HepG2 (cell line): ENCODE data around the gene SMCO4.

Source experiments
- FOSL1 ChIP-seq: sonication (generic); formaldehyde crosslinking; IDR thresholded peaks from 2 replicates; pipeline ENCODE4 v1.9.0; 2021; ENCODE audit warnings: missing genetic modification reagents, borderline replicate concordance
- FOXA1 ChIP-seq, 2 experiments: fragments of 450-650 bp in 1 of 2; sonication (generic) in 1 of 2; formaldehyde crosslinking in 1 of 2; IDR thresholded peaks; 2 replicates each; pipeline versions ENCODE4 v1.4.0 to v1.6.1; 2016 to 2020; ENCODE audit warnings: missing genetic modification reagents in 1 of 2
- MLLT10 ChIP-seq: sonication (generic); formaldehyde crosslinking; IDR thresholded peaks from 2 replicates; pipeline ENCODE4 v1.4.0; 2020; ENCODE audit warnings: missing genetic modification reagents
- PTBP1 ChIP-seq: fragments of 200-400 bp; formaldehyde crosslinking; IDR thresholded peaks from 2 replicates; pipeline ENCODE4 v1.6.1; 2018; ENCODE audit warnings: low read length, low read depth; ENCODE audit not compliant: poor library complexity, severe bottlenecking
- RFX5 ChIP-seq: IDR thresholded peaks from 2 replicates; pipeline ENCODE4 v1.6.1; 2011; ENCODE audit warnings: low read depth, low read length, improper control_type of control experiment
- ZBTB7A ChIP-seq: sonication (generic); formaldehyde crosslinking; IDR thresholded peaks from 2 replicates; pipeline ENCODE4 v1.8.0; 2022; ENCODE audit warnings: mild to moderate bottlenecking, missing genetic modification reagents
- ZC3H4 ChIP-seq: sonication (generic); formaldehyde crosslinking; IDR thresholded peaks from 2 replicates; pipeline ENCODE4 v1.4.0; 2020; ENCODE audit warnings: missing genetic modification reagents, borderline replicate concordance
- ZFX ChIP-seq: sonication (generic); formaldehyde crosslinking; IDR thresholded peaks from 2 replicates; pipeline ENCODE4 v1.4.0; 2020; ENCODE audit warnings: mild to moderate bottlenecking, low read depth, missing genetic modification reagents, moderate library complexity
- ZNF274 ChIP-seq: sonication (generic); formaldehyde crosslinking; IDR thresholded peaks from 2 replicates; pipeline ENCODE4 v1.5.1; 2020; ENCODE audit warnings: mild to moderate bottlenecking, missing genetic modification reagents
- ZNF552 ChIP-seq: sonication (generic); formaldehyde crosslinking; IDR thresholded peaks from 2 replicates; pipeline ENCODE4 v1.9.0; 2022; ENCODE audit warnings: missing genetic modification reagents, mild to moderate bottlenecking, borderline replicate concordance
- ZNF768 ChIP-seq: sonication (generic); formaldehyde crosslinking; IDR thresholded peaks from 2 replicates; pipeline ENCODE4 v1.4.0; 2020; ENCODE audit warnings: missing genetic modification reagents
- TF ChIP-seq, protein P1 (sequence below): sonication (generic); formaldehyde crosslinking; IDR thresholded peaks from 2 replicates; pipeline ENCODE4 v1.5.0; 2020; ENCODE audit warnings: mild to moderate bottlenecking, missing genetic modification reagents, moderate library complexity
- TF ChIP-seq, protein P2 (sequence below): sonication (generic); formaldehyde crosslinking; IDR thresholded peaks from 2 replicates; pipeline ENCODE4 v1.4.0; 2020; ENCODE audit warnings: mild to moderate bottlenecking, missing genetic modification reagents
- TF ChIP-seq, protein P3 (sequence below): IDR thresholded peaks from 2 replicates; pipeline ENCODE4 v1.6.1; 2012; ENCODE audit warnings: low read length, improper control_type of control experiment

DNA sequence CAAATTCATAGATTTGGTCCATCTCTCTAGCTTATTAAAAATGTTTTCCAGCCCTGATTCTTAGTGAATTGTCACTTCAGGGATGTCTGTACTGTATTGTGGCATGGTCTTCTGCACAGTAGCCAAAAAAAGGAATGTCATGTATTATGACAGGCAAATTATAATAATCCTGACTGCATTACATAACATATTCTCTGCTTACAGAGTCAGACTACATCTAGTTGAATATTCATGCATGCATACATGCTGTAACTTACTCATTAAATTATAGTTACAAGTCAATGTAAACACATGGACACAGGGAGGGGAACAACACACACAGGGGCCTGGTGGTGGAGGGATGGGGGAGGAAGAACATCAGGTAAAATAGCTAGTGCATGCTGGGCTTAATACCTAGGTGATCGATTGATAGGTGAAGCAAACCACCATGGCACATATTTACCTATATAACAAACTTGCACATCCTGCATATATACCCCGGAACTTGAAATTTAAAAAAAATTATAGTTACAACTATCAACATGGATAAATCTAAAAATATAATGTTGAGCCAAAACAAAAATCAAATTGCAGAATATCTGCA, 31.5 kb upstream of the SMCO4 start:
- TF ChIP-seq RFX5 (no peak), ZC3H4 (no peak), ZNF768 (no peak), PTBP1 (no peak), FOXA1 (IDR thresholded peaks at IDR 0.05) (no peak), FOXA1 (CRISPR knock-in tag; IDR thresholded peaks at IDR 0.05) (no peak), FOSL1 (CRISPR knock-in tag) (no peak), ZNF274 (CRISPR knock-in tag) (no peak), ZNF552 (CRISPR knock-in tag) (no peak), ZFX (CRISPR knock-in tag) (no peak), MLLT10 (CRISPR knock-in tag) (no peak), ZBTB7A (CRISPR knock-in tag) (no peak)
- TF ChIP-seq, protein P1, sequence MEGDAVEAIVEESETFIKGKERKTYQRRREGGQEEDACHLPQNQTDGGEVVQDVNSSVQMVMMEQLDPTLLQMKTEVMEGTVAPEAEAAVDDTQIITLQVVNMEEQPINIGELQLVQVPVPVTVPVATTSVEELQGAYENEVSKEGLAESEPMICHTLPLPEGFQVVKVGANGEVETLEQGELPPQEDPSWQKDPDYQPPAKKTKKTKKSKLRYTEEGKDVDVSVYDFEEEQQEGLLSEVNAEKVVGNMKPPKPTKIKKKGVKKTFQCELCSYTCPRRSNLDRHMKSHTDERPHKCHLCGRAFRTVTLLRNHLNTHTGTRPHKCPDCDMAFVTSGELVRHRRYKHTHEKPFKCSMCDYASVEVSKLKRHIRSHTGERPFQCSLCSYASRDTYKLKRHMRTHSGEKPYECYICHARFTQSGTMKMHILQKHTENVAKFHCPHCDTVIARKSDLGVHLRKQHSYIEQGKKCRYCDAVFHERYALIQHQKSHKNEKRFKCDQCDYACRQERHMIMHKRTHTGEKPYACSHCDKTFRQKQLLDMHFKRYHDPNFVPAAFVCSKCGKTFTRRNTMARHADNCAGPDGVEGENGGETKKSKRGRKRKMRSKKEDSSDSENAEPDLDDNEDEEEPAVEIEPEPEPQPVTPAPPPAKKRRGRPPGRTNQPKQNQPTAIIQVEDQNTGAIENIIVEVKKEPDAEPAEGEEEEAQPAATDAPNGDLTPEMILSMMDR (CRISPR knock-in tag) = no peak
- TF ChIP-seq, protein P2, sequence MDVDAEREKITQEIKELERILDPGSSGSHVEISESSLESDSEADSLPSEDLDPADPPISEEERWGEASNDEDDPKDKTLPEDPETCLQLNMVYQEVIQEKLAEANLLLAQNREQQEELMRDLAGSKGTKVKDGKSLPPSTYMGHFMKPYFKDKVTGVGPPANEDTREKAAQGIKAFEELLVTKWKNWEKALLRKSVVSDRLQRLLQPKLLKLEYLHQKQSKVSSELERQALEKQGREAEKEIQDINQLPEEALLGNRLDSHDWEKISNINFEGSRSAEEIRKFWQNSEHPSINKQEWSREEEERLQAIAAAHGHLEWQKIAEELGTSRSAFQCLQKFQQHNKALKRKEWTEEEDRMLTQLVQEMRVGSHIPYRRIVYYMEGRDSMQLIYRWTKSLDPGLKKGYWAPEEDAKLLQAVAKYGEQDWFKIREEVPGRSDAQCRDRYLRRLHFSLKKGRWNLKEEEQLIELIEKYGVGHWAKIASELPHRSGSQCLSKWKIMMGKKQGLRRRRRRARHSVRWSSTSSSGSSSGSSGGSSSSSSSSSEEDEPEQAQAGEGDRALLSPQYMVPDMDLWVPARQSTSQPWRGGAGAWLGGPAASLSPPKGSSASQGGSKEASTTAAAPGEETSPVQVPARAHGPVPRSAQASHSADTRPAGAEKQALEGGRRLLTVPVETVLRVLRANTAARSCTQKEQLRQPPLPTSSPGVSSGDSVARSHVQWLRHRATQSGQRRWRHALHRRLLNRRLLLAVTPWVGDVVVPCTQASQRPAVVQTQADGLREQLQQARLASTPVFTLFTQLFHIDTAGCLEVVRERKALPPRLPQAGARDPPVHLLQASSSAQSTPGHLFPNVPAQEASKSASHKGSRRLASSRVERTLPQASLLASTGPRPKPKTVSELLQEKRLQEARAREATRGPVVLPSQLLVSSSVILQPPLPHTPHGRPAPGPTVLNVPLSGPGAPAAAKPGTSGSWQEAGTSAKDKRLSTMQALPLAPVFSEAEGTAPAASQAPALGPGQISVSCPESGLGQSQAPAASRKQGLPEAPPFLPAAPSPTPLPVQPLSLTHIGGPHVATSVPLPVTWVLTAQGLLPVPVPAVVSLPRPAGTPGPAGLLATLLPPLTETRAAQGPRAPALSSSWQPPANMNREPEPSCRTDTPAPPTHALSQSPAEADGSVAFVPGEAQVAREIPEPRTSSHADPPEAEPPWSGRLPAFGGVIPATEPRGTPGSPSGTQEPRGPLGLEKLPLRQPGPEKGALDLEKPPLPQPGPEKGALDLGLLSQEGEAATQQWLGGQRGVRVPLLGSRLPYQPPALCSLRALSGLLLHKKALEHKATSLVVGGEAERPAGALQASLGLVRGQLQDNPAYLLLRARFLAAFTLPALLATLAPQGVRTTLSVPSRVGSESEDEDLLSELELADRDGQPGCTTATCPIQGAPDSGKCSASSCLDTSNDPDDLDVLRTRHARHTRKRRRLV = no peak
- TF ChIP-seq, protein P3, sequence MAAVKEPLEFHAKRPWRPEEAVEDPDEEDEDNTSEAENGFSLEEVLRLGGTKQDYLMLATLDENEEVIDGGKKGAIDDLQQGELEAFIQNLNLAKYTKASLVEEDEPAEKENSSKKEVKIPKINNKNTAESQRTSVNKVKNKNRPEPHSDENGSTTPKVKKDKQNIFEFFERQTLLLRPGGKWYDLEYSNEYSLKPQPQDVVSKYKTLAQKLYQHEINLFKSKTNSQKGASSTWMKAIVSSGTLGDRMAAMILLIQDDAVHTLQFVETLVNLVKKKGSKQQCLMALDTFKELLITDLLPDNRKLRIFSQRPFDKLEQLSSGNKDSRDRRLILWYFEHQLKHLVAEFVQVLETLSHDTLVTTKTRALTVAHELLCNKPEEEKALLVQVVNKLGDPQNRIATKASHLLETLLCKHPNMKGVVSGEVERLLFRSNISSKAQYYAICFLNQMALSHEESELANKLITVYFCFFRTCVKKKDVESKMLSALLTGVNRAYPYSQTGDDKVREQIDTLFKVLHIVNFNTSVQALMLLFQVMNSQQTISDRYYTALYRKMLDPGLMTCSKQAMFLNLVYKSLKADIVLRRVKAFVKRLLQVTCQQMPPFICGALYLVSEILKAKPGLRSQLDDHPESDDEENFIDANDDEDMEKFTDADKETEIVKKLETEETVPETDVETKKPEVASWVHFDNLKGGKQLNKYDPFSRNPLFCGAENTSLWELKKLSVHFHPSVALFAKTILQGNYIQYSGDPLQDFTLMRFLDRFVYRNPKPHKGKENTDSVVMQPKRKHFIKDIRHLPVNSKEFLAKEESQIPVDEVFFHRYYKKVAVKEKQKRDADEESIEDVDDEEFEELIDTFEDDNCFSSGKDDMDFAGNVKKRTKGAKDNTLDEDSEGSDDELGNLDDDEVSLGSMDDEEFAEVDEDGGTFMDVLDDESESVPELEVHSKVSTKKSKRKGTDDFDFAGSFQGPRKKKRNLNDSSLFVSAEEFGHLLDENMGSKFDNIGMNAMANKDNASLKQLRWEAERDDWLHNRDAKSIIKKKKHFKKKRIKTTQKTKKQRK = no peak
